Bronchial epithelial cell (primary cell): Measurements from ENCODE around the gene NTPCR. TPM values are rescaled to one million over a fixed set of nuclear protein-coding genes. Genes with fewer than 3 reads are reported as not detected.

Experiments used
- DNase-seq: peaks from one replicate; pipeline ENCODE4 v3.0.0-alpha.2; 2010; ENCODE audit warnings: low read depth
- FAIRE-seq: peaks from 2 replicates; lab custom pipeline; 2011; peaks lifted over from hg19 to GRCh38; lab: Jason Lieb, UNC
- H3K27me3 ChIP-seq: 2 replicates; pipeline ENCODE4 v1.5.1; 2011; ENCODE audit warnings: low read length; ENCODE audit not compliant: control insufficient read depth, insufficient read depth
- H3K36me3 ChIP-seq: 2 replicates; pipeline ENCODE4 v1.5.1; 2011; ENCODE audit warnings: low read length; ENCODE audit not compliant: control insufficient read depth, insufficient read depth
- H3K4me3 ChIP-seq: 2 replicates; pipeline ENCODE4 v1.5.1; 2011; ENCODE audit warnings: mild to moderate bottlenecking, low read depth, low read length, control low read depth
- CTCF ChIP-seq: IDR thresholded peaks from 2 replicates; pipeline ENCODE4 v1.5.1; 2011; ENCODE audit warnings: mild to moderate bottlenecking, moderate library complexity, low read length, control low read depth, inconsistent platforms; ENCODE audit not compliant: insufficient read depth, severe bottlenecking
- total RNA-seq: library from RNA; depleted of rRNA; stranded (reverse); fragments of >200 nt; gene quantifications from 2 replicates; pipeline ENCODE4 v1.2.1, GENCODE V29; 2014

The NTPCR gene
- 11.6 and 13.4 TPM in 2 replicates for total RNA-seq

GRCh38 chr1:232950197-232951176 is at the start of gene NTPCR:
NTPCR (plus strand) TSS chr1:232950611; CDS start chr1:232950711, 100 bp downstream.
- TF ChIP-seq CTCF, result no peak
- FAIRE-seq (no peak), DNase-seq (peak; percentile 83)
- H3K27me3 ChIP-seq, result no peaks in the 10 kb centered on the region
- no peaks in the 10 kb centered on the region for H3K36me3 ChIP-seq
- peak within 1 kb of the TSS; percentile 88 for H3K4me3 ChIP-seq

- no peak for TF ChIP-seq CTCF
- Histone ChIP-seq H3K4me3 (no peak overlapping the region), H3K36me3 (no peaks in the 10 kb centered on the region), H3K27me3 (no peaks in the 10 kb centered on the region)
- DNase-seq (no peak), FAIRE-seq (no peak)
These were observed 49.6 kb upstream of the NTPCR start for GRCh38 chr1:232900818-232901217.

- TF ChIP-seq CTCF, result no peak
- Histone ChIP-seq H3K36me3 (no peaks in the 10 kb centered on the region), H3K27me3 (no peaks in the 10 kb centered on the region), H3K4me3 (no peak overlapping the region)
- DNase-seq, result no peak
- no peak for FAIRE-seq
These were observed 49.2 kb upstream of the NTPCR start for GRCh38 chr1:232901255-232901654.

- no peak for TF ChIP-seq CTCF
- Histone ChIP-seq H3K36me3 (no peaks in the 10 kb centered on the region), H3K27me3 (no peaks in the 10 kb centered on the region), H3K4me3 (no peak overlapping the region)
- FAIRE-seq (no peak), DNase-seq (no peak)
These were observed 47.5 kb upstream of the NTPCR start for GRCh38 chr1:232902774-232903350.

- Histone ChIP-seq H3K4me3 (no peak overlapping the region), H3K27me3 (no peaks in the 10 kb centered on the region), H3K36me3 (no peaks in the 10 kb centered on the region)
- FAIRE-seq, result peak; percentile 58
- DNase-seq, result no peak
- TF ChIP-seq CTCF, result no peak
These were observed 46.3 kb upstream of the NTPCR start for GRCh38 chr1:232904131-232904530.
